Hepatocyte (in vitro differentiated cells): ENCODE measurements around the gene RPS6KA1.

Experiments
- EZH2 ChIP-seq: fragments of 200-600 bp; sonication (generic); IDR thresholded peaks from 2 replicates; pipeline ENCODE4 v1.6.1; 2016; ENCODE audit warnings: antibody characterized with exemption, mild to moderate bottlenecking, borderline replicate concordance
- EZH2phosphoT487 ChIP-seq: fragments of 200-600 bp; sonication (generic); IDR thresholded peaks from one replicate; pipeline ENCODE4 v1.6.1; 2018; ENCODE audit warnings: antibody characterized with exemption, mild to moderate bottlenecking, low read depth, moderate library complexity; ENCODE audit not compliant: unreplicated experiment, severe bottlenecking
- TF ChIP-seq, protein P1 (sequence below): fragments of 200-600 bp; sonication (generic); IDR thresholded peaks from 2 replicates; pipeline ENCODE4 v1.5.1; 2016; ENCODE audit warnings: antibody characterized with exemption, mild to moderate bottlenecking; ENCODE audit not compliant: poor library complexity

DNA sequence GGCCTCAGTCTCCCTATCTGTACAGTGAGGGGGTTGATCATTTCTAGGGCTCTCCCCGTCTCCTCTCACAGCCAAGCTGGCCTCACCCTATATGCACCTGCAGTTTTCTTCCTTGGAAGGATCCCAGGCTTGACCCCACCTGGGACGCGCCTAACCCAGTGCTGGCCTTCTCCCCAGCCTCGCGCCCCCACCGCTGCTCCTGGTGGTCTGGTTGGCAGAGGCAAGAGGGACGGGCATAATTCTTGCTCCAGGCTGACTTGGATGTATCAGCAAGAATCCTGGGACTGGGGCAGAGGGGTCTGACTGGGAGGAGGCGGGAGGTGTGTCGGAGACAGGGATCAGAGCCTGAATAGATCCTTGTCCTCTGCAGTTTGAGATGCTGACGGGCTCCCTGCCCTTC is 25.2 kb downstream of the RPS6KA1 start:
- TF ChIP-seq, protein P1, sequence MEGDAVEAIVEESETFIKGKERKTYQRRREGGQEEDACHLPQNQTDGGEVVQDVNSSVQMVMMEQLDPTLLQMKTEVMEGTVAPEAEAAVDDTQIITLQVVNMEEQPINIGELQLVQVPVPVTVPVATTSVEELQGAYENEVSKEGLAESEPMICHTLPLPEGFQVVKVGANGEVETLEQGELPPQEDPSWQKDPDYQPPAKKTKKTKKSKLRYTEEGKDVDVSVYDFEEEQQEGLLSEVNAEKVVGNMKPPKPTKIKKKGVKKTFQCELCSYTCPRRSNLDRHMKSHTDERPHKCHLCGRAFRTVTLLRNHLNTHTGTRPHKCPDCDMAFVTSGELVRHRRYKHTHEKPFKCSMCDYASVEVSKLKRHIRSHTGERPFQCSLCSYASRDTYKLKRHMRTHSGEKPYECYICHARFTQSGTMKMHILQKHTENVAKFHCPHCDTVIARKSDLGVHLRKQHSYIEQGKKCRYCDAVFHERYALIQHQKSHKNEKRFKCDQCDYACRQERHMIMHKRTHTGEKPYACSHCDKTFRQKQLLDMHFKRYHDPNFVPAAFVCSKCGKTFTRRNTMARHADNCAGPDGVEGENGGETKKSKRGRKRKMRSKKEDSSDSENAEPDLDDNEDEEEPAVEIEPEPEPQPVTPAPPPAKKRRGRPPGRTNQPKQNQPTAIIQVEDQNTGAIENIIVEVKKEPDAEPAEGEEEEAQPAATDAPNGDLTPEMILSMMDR: no peak
- TF ChIP-seq EZH2phosphoT487 (no peak), EZH2 (no peak)
